K562 (cell line): ENCODE results near the gene CMAS.

Source experiments
- TF ChIP-seq, protein P1 (sequence below), 3 experiments: IDR thresholded peaks in 2 of 3; conservative IDR thresholded peaks in 1 of 3; 2 replicates each; pipeline ENCODE4 v1.5.1; 2011 to 2012; ENCODE audit warnings: low read length in 3 of 3, mild to moderate bottlenecking in 3 of 3, control low read depth in 2 of 3, improper control_type of control experiment in 1 of 3, inconsistent platforms in 1 of 3, low read depth in 1 of 3, mixed read lengths in 1 of 3, moderate library complexity in 1 of 3; ENCODE audit not compliant: insufficient read depth in 2 of 3
- TF ChIP-seq, protein P2 (sequence below): sonication (generic); formaldehyde crosslinking; IDR thresholded peaks from 2 replicates; pipeline ENCODE4 v1.8.0; 2022; ENCODE audit warnings: mild to moderate bottlenecking, missing genetic modification reagents

DNA sequence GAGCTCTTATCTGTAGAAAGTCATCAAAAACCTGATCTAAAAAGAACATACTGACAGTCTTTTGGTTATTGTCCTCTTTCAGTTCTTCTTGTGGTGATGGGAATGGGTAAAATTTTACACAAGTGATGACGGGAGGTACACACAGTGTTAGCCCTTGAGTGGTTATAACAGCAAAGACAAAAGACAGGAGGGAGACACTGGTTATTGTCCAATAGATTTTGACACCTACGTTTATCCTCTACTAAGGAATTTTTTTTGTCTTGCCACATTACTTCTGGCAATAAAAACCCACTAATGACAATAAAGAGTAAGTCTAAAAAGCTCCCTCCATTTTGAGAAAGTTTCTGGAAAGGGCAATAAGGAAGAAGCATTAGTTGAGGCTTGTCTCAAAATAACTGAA is 47.7 kb upstream of the CMAS start:
- TF ChIP-seq, protein P1, sequence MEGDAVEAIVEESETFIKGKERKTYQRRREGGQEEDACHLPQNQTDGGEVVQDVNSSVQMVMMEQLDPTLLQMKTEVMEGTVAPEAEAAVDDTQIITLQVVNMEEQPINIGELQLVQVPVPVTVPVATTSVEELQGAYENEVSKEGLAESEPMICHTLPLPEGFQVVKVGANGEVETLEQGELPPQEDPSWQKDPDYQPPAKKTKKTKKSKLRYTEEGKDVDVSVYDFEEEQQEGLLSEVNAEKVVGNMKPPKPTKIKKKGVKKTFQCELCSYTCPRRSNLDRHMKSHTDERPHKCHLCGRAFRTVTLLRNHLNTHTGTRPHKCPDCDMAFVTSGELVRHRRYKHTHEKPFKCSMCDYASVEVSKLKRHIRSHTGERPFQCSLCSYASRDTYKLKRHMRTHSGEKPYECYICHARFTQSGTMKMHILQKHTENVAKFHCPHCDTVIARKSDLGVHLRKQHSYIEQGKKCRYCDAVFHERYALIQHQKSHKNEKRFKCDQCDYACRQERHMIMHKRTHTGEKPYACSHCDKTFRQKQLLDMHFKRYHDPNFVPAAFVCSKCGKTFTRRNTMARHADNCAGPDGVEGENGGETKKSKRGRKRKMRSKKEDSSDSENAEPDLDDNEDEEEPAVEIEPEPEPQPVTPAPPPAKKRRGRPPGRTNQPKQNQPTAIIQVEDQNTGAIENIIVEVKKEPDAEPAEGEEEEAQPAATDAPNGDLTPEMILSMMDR (IDR thresholded peaks at IDR 0.05 in 2 of 3, conservative IDR thresholded peaks at IDR 0.05 in 1 of 3; ENCODE audit: insufficient read depth in 2 of 3, low read depth in 1 of 3, low read length in 3 of 3) = no peak
- TF ChIP-seq, protein P2, sequence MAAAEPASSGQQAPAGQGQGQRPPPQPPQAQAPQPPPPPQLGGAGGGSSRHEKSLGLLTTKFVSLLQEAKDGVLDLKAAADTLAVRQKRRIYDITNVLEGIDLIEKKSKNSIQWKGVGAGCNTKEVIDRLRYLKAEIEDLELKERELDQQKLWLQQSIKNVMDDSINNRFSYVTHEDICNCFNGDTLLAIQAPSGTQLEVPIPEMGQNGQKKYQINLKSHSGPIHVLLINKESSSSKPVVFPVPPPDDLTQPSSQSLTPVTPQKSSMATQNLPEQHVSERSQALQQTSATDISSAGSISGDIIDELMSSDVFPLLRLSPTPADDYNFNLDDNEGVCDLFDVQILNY (CRISPR knock-in tag) = no peak
